Measurements from ENCODE around the gene HBG1.

HBG1 gene

GRCh38 chr11:5229356-5229755 is 20.3 kb downstream of the HBG1 start:
- H3K27ac ChIP-seq: no peak overlapping the region
- no peak overlapping the region for H3K9ac ChIP-seq
- no peak overlapping the region for H3K4me2 ChIP-seq
- H3K9me3 ChIP-seq: no peaks in the 10 kb centered on the region
- no peaks in the 10 kb centered on the region for H4K20me1 ChIP-seq
- H3K36me3 ChIP-seq: no peaks in the 10 kb centered on the region
- no peak for TF ChIP-seq Cebpa-rat (IDR thresholded peaks at IDR 0.05)
- H3K27me3 ChIP-seq: no peaks in the 10 kb centered on the region
- H3K4me3 ChIP-seq: no peak overlapping the region
- H3K4me1 ChIP-seq: peaks cover 7% of the 10 kb centered on the region

GRCh38 chr11:5228124-5228523 is 21.5 kb downstream of the HBG1 start:
- Histone ChIP-seq H4K20me1 (no peaks in the 10 kb centered on the region), H3K9me3 (no peaks in the 10 kb centered on the region), H3K27ac (no peak overlapping the region), H3K4me3 (no peak overlapping the region), H3K4me2 (no peak overlapping the region), H3K27me3 (no peaks in the 10 kb centered on the region), H3K4me1 (no peaks in the 10 kb centered on the region), H3K9ac (no peak overlapping the region), H3K36me3 (no peaks in the 10 kb centered on the region)
- no peak for TF ChIP-seq Cebpa-rat (IDR thresholded peaks at IDR 0.05)

- Histone ChIP-seq H3K9me3 (no peaks in the 10 kb centered on the region), H4K20me1 (no peaks in the 10 kb centered on the region), H3K4me2 (no peak overlapping the region), H3K36me3 (no peaks in the 10 kb centered on the region), H3K27ac (no peak overlapping the region), H3K27me3 (no peaks in the 10 kb centered on the region), H3K9ac (no peak overlapping the region), H3K4me3 (no peak overlapping the region), H3K4me1 (no peaks in the 10 kb centered on the region)
- TF ChIP-seq Cebpa-rat (IDR thresholded peaks at IDR 0.05): no peak
These were observed 22.0 kb downstream of the HBG1 start for GRCh38 chr11:5227681-5228080.

GRCh38 chr11:5226732-5227310 is 22.8 kb downstream of the HBG1 start, which contains the start of gene HBB:
Gene HBB, minus strand, starts transcription at chr11:5227071. Its CDS starts 50 bp downstream, at chr11:5227021.
- no peaks in the 10 kb centered on the region for H3K36me3 ChIP-seq
- no peak within 1 kb of the TSS for H3K9ac ChIP-seq
- H3K4me2 ChIP-seq: no peak within 1 kb of the TSS
- no peak within 1 kb of the TSS for H3K4me3 ChIP-seq
- TF ChIP-seq Cebpa-rat (IDR thresholded peaks at IDR 0.05): no peak
- no peaks in the 10 kb centered on the region for H4K20me1 ChIP-seq
- no peaks in the 10 kb centered on the region for H3K4me1 ChIP-seq
- no peak within 1 kb of the TSS for H3K27ac ChIP-seq
- H3K27me3 ChIP-seq: no peaks in the 10 kb centered on the region
- H3K9me3 ChIP-seq: no peaks in the 10 kb centered on the region

GRCh38 chr11:5225480-5225871 is 24.2 kb downstream of the HBG1 start:
- H3K9ac ChIP-seq: no peak overlapping the region
- H3K36me3 ChIP-seq: no peaks in the 10 kb centered on the region
- no peaks in the 10 kb centered on the region for H3K9me3 ChIP-seq
- H3K27me3 ChIP-seq: no peaks in the 10 kb centered on the region
- no peaks in the 10 kb centered on the region for H3K4me1 ChIP-seq
- no peak for TF ChIP-seq Cebpa-rat (IDR thresholded peaks at IDR 0.05)
- H3K4me3 ChIP-seq: no peak overlapping the region
- no peak overlapping the region for H3K27ac ChIP-seq
- H4K20me1 ChIP-seq: no peaks in the 10 kb centered on the region
- H3K4me2 ChIP-seq: no peak overlapping the region

GRCh38 chr11:5224538-5225479 is 24.8 kb downstream of the HBG1 start:
- Histone ChIP-seq H3K9me3 (no peaks in the 10 kb centered on the region), H3K27me3 (no peaks in the 10 kb centered on the region), H3K4me3 (no peak overlapping the region), H4K20me1 (no peaks in the 10 kb centered on the region), H3K27ac (no peak overlapping the region), H3K4me1 (no peaks in the 10 kb centered on the region), H3K36me3 (no peaks in the 10 kb centered on the region), H3K9ac (no peak overlapping the region), H3K4me2 (no peak overlapping the region)
- TF ChIP-seq Cebpa-rat (IDR thresholded peaks at IDR 0.05): no peak

GRCh38 chr11:5223686-5224085 is 26.0 kb downstream of the HBG1 start:
- no peak overlapping the region for H3K27ac ChIP-seq
- no peak overlapping the region for H3K9ac ChIP-seq
- TF ChIP-seq Cebpa-rat (IDR thresholded peaks at IDR 0.05): no peak
- no peaks in the 10 kb centered on the region for H3K4me1 ChIP-seq
- no peak overlapping the region for H3K4me2 ChIP-seq
- H3K9me3 ChIP-seq: no peaks in the 10 kb centered on the region
- H3K27me3 ChIP-seq: no peaks in the 10 kb centered on the region
- H3K36me3 ChIP-seq: no peaks in the 10 kb centered on the region
- no peak overlapping the region for H3K4me3 ChIP-seq
- no peaks in the 10 kb centered on the region for H4K20me1 ChIP-seq

- H3K9me3 ChIP-seq: no peaks in the 10 kb centered on the region
These were observed 26.5 kb downstream of the HBG1 start for GRCh38 chr11:5223146-5223545.

GRCh38 chr11:5210376-5210885 is 39.2 kb downstream of the HBG1 start:
- H3K36me3 ChIP-seq: no peaks in the 10 kb centered on the region
- H3K4me2 ChIP-seq: no peak overlapping the region
- H3K27me3 ChIP-seq: no peaks in the 10 kb centered on the region
- no peak overlapping the region for H3K27ac ChIP-seq
- no peaks in the 10 kb centered on the region for H4K20me1 ChIP-seq
- no peak overlapping the region for H3K4me3 ChIP-seq
- no peak overlapping the region for H3K9ac ChIP-seq
- no peaks in the 10 kb centered on the region for H3K9me3 ChIP-seq
- no peak for TF ChIP-seq Cebpa-rat (IDR thresholded peaks at IDR 0.05)
- no peaks in the 10 kb centered on the region for H3K4me1 ChIP-seq

More at GRCh38 chr11:5223146-5223545, 26.5 kb downstream of the HBG1 start:
- H3K4me2 ChIP-seq: no peak overlapping the region
- H3K36me3 ChIP-seq: no peaks in the 10 kb centered on the region
- H3K9ac ChIP-seq: no peak overlapping the region
- H3K27me3 ChIP-seq: no peaks in the 10 kb centered on the region
- H3K4me1 ChIP-seq: no peaks in the 10 kb centered on the region
- H3K4me3 ChIP-seq: no peak overlapping the region
- no peak overlapping the region for H3K27ac ChIP-seq
- no peaks in the 10 kb centered on the region for H4K20me1 ChIP-seq
- TF ChIP-seq Cebpa-rat (IDR thresholded peaks at IDR 0.05): no peak

- no peak overlapping the region for H3K4me3 ChIP-seq
- no peaks in the 10 kb centered on the region for H3K9me3 ChIP-seq
- no peak for TF ChIP-seq Cebpa-rat (IDR thresholded peaks at IDR 0.05)
- H3K27ac ChIP-seq: no peak overlapping the region
- no peaks in the 10 kb centered on the region for H3K27me3 ChIP-seq
- H3K4me1 ChIP-seq: no peaks in the 10 kb centered on the region
- H3K9ac ChIP-seq: no peak overlapping the region
- H3K4me2 ChIP-seq: no peak overlapping the region
- no peaks in the 10 kb centered on the region for H3K36me3 ChIP-seq
- no peaks in the 10 kb centered on the region for H4K20me1 ChIP-seq
These were observed 44.9 kb downstream of the HBG1 start for GRCh38 chr11:5204787-5205186.

Measured in BLaER1 (cell line).